OCI-LY7 (cell line): Measurements from ENCODE around the gene SLC6A18. TPM values are rescaled to one million over a fixed set of nuclear protein-coding genes. Genes with fewer than 3 reads are reported as not detected.

Source experiments
- BruUV-seq: library from RNA; stranded (reverse); fragments of 400-500 nt; replicated peaks from 2 replicates; lab custom pipeline; 2021; lab: Mats Ljungman, UMichigan
- CTCF ChIA-PET: fragments of 300-600 bp; sonication (Branson Sonifier 250); formaldehyde crosslinking; loops from one replicate; lab custom pipeline; 2022; ENCODE audit warnings: antibody characterized with exemption; ENCODE audit not compliant: unreplicated experiment; lab: Charles Lee
- POLR2A ChIA-PET: fragments of 300-600 bp; sonication (Branson Sonifier 250); formaldehyde crosslinking; loops from one replicate; lab custom pipeline; 2022; ENCODE audit warnings: antibody characterized with exemption; lab: Charles Lee
- DNase-seq: peaks from one replicate; pipeline ENCODE4 v3.0.0-alpha.2; 2015; ENCODE audit warnings: low spot score
- H2AFZ ChIP-seq: fragments of 200-600 bp; sonication (generic), shearing (Covaris generic); 2 replicates; pipeline ENCODE4 v1.6.1; 2014; ENCODE audit warnings: mild to moderate bottlenecking, antibody characterized with exemption, low read length, moderate library complexity
- H3K27ac ChIP-seq: fragments of 200-600 bp; sonication (generic); 2 replicates; pipeline ENCODE4 v1.5.1; 2014; ENCODE audit warnings: mixed run types, low read depth, mild to moderate bottlenecking, moderate library complexity, low read length, inconsistent platforms; ENCODE audit not compliant: poor library complexity, severe bottlenecking
- H3K36me3 ChIP-seq: fragments of 200-600 bp; sonication (generic); 2 replicates; pipeline ENCODE4 v1.6.1; 2014; ENCODE audit warnings: mild to moderate bottlenecking, antibody characterized with exemption, low read length, moderate library complexity, mixed read lengths; ENCODE audit not compliant: insufficient read depth
- H3K4me1 ChIP-seq: fragments of 200-600 bp; sonication (generic); 2 replicates; pipeline ENCODE4 v1.5.1; 2014; ENCODE audit warnings: mild to moderate bottlenecking, low read length; ENCODE audit not compliant: insufficient read depth, poor library complexity, severe bottlenecking
- H3K4me2 ChIP-seq: fragments of 200-600 bp; sonication (generic); 2 replicates; pipeline ENCODE4 v1.6.1; 2014; ENCODE audit warnings: mild to moderate bottlenecking, low read length
- H3K4me3 ChIP-seq: fragments of 200-600 bp; sonication (generic); 2 replicates; pipeline ENCODE4 v1.5.1; 2014; ENCODE audit warnings: mild to moderate bottlenecking, low read depth, low read length; ENCODE audit not compliant: poor library complexity, severe bottlenecking
- H3K79me2 ChIP-seq: fragments of 200-600 bp; sonication (generic); 2 replicates; pipeline ENCODE4 v1.6.1; 2016; ENCODE audit warnings: low read depth, mild to moderate bottlenecking, low read length, moderate library complexity, mixed read lengths; ENCODE audit not compliant: insufficient read depth
- H3K9me2 ChIP-seq: fragments of 200-600 bp; sonication (generic); 2 replicates; pipeline ENCODE4 v1.6.1; 2016; ENCODE audit warnings: mild to moderate bottlenecking, low read length, mixed read lengths; ENCODE audit not compliant: insufficient read depth
- H3K9me3 ChIP-seq: fragments of 200-600 bp; sonication (generic); 2 replicates; pipeline ENCODE4 v1.6.1; 2014; ENCODE audit warnings: mild to moderate bottlenecking, mixed run types, low read length, mixed read lengths
- H4K20me1 ChIP-seq: fragments of 200-600 bp; sonication (generic); 2 replicates; pipeline ENCODE4 v1.6.1; 2014; ENCODE audit warnings: mild to moderate bottlenecking, antibody characterized with exemption, low read length, moderate library complexity, mixed read lengths; ENCODE audit not compliant: insufficient read depth
- EZH2phosphoT487 ChIP-seq: fragments of 200-600 bp; sonication (generic); IDR thresholded peaks from 2 replicates; pipeline ENCODE4 v1.6.1; 2018; ENCODE audit warnings: low read depth, borderline replicate concordance, mild to moderate bottlenecking, mixed run types, antibody characterized with exemption, low read length, moderate library complexity, mixed read lengths
- intact Hi-C: fragments of 100-400 bp; cut with micrococcal nuclease; formaldehyde crosslinking; loops from one replicate; pipeline ENCODE4 v1.10.0; 2022; ENCODE audit not compliant: unreplicated experiment
- total RNA-seq, 2 experiments: library from RNA; depleted of rRNA in 1 of 2; stranded (reverse); fragments of >200 nt in 1 of 2; shearing (Covaris generic) in 1 of 2; gene quantifications; 2 replicates each; pipeline ENCODE4 v1.2.3, GENCODE V29; 2014 to 2022
- TF ChIP-seq, protein P1 (sequence below): fragments of 200-600 bp; sonication (generic); conservative IDR thresholded peaks from 2 replicates; pipeline ENCODE4 v1.5.1; 2014; ENCODE audit warnings: mild to moderate bottlenecking, antibody characterized with exemption, low read length, moderate library complexity, mixed read lengths

Gene SLC6A18
- total RNA-seq, 2 experiments from 2014 or later: not detected

DNA sequence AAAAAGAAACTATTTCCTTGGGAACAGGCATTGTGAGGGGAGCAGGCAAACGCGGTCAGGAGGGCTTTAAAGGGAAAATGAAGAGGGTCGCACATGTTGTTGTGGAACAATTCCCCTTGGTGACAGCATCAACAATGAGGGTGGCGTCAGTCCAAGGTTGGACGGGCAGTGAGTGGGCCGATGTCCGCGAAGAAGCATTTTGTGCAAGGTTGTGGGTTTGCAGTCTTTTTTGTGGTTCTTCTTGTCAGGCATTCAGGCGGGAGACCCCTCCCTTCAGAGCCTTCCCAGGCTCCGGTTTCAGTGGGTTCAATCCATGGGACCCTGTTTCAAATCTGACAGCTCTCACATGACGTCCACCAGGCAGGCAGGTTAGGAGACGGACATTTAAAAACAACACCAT is 34.9 kb upstream of the SLC6A18 start:
- intact Hi-C loops: no loop called here
- H4K20me1 ChIP-seq: no peaks in the 10 kb centered on the region
- ChIA-PET CTCF (no interaction called here), POLR2A (no interaction called here)
- H3K79me2 ChIP-seq: no peaks in the 10 kb centered on the region
- BruUV-seq: no TSS peak
- no peaks in the 10 kb centered on the region for H3K9me3 ChIP-seq
- H2AFZ ChIP-seq: no peak overlapping the region
- no peak for TF ChIP-seq EZH2phosphoT487
- TF ChIP-seq, protein P1, sequence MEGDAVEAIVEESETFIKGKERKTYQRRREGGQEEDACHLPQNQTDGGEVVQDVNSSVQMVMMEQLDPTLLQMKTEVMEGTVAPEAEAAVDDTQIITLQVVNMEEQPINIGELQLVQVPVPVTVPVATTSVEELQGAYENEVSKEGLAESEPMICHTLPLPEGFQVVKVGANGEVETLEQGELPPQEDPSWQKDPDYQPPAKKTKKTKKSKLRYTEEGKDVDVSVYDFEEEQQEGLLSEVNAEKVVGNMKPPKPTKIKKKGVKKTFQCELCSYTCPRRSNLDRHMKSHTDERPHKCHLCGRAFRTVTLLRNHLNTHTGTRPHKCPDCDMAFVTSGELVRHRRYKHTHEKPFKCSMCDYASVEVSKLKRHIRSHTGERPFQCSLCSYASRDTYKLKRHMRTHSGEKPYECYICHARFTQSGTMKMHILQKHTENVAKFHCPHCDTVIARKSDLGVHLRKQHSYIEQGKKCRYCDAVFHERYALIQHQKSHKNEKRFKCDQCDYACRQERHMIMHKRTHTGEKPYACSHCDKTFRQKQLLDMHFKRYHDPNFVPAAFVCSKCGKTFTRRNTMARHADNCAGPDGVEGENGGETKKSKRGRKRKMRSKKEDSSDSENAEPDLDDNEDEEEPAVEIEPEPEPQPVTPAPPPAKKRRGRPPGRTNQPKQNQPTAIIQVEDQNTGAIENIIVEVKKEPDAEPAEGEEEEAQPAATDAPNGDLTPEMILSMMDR: no peak
- H3K4me2 ChIP-seq: no peak overlapping the region
- no peaks in the 10 kb centered on the region for H3K36me3 ChIP-seq
- no peak overlapping the region for H3K4me3 ChIP-seq
- no peaks in the 10 kb centered on the region for H3K9me2 ChIP-seq
- H3K4me1 ChIP-seq: no peaks in the 10 kb centered on the region
- DNase-seq: no peak
- no peak overlapping the region for H3K27ac ChIP-seq

DNA sequence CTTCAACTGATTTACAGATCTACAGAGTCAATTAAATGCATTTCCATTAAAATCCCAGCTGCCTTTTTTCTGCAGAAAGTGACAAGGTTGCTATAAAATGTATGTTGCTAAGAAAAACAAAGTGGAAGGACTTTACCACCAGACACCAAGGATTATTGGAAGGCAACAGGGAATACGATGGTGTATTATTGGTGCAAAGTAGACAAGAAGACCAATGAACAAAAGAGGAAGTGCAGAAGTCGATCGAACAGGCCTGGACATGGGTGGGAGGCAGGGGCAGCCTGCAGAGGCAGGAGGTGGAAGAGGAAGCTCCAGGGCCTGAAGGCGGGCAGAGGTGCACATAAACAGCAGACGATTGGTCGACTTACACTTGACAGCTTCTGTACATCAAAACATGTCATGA is 34.3 kb upstream of the SLC6A18 start:
- Histone ChIP-seq H3K36me3 (no peaks in the 10 kb centered on the region), H3K4me3 (no peak overlapping the region), H3K79me2 (no peaks in the 10 kb centered on the region), H3K27ac (no peak overlapping the region), H3K9me2 (no peaks in the 10 kb centered on the region), H2AFZ (peak overlapping the region; percentile 37; the same call in 1 of the 2 replicates), H3K9me3 (no peaks in the 10 kb centered on the region), H3K4me2 (peak overlapping the region; percentile 8; the same call in 1 of the 2 replicates), H3K4me1 (no peaks in the 10 kb centered on the region), H4K20me1 (no peaks in the 10 kb centered on the region)
- peak; percentile 41 for DNase-seq
- BruUV-seq: no TSS peak
- no peak for TF ChIP-seq EZH2phosphoT487
- TF ChIP-seq, protein P1: no peak
- intact Hi-C loops: no loop called here
- ChIA-PET POLR2A (no interaction called here), CTCF (no interaction called here)

DNA sequence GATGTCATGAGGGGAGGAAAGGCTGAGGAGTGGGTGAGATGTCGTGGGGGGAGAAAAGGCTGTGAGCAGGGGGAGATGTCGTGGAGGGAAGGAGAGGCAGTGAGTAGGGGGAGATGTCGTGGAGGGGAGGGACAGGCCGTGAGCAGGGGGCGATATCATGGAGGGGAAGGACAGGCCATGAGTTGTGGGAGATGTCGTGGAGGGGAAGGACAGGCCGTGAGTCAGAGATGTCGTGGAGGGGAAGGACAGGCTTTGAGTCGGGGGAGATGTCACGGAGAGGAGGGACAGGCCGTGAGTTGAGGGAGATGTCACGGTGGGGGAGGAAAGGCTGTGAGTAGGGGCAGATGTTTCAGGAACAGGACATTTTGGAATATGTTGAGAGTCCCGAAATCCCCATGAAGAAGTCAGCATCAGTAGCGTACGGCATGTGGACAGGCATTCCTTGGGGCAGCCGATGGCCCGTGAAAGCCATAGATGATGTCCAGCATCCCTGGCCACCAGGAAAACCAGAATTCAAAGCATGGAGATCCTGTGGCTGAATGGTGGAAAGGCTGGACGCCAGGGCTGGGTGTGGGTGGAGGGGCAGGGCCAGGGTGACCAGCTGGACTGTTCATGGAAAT is 32.1 kb upstream of the SLC6A18 start:
- Histone ChIP-seq H4K20me1 (no peaks in the 10 kb centered on the region), H3K4me3 (no peak overlapping the region), H3K4me2 (no peak overlapping the region), H3K79me2 (no peaks in the 10 kb centered on the region), H3K36me3 (no peaks in the 10 kb centered on the region), H3K4me1 (no peaks in the 10 kb centered on the region), H3K27ac (no peak overlapping the region), H3K9me2 (no peaks in the 10 kb centered on the region), H2AFZ (no peak overlapping the region), H3K9me3 (no peaks in the 10 kb centered on the region)
- intact Hi-C loops: no loop called here
- ChIA-PET POLR2A (no interaction called here), CTCF (no interaction called here)
- DNase-seq: no peak
- no peak for TF ChIP-seq EZH2phosphoT487
- TF ChIP-seq, protein P1: no peak
- BruUV-seq: no TSS peak
